ENCODE measurements around the gene MYH11. TPM values are rescaled to one million over a fixed set of nuclear protein-coding genes. Genes with fewer than 3 reads are reported as not detected.
"Not testable (repeated sequence)": the region's sequence is repeated elsewhere in the genome, so short reads cannot be mapped to it uniquely, and the experiment has no call there.

The MYH11 gene
- total and polyA plus RNA-seq, 8 donors, result 47.3 to 208 (median 124) TPM

DNA sequence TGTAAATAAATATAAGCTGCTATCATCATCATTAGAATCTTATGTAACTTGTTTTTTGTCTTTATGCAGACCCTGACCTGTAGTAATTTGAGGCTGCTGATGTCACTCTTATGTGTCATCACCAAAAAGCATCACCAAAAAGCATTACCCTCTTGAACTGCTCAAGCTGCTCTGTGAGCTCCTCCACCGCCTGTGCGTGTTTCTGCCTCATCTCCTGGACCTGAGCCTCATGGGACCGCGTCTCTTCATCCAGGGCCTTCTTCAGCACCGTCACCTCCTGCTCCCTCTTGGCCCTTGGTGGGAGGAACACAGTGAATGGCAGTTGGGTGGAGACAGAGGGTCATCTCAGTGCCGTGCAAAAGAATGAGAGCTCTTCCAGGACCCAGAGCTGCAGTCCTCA is 124.4 kb downstream of the MYH11 start:
- H3K36me3 ChIP-seq, result peaks cover 0 to 35% of the 10 kb centered on the region in 2 donors
- no peaks in the 10 kb centered on the region for H3K9me3 ChIP-seq
- H3K27ac ChIP-seq, result no peak overlapping the region
- ATAC-seq (no peak), DNase-seq (no peak)
- H3K4me3 ChIP-seq, result no peak overlapping the region
- H3K4me1 ChIP-seq, result no peaks in the 10 kb centered on the region
- intact Hi-C loops (cut with DNase I), result no loop called here
- TF ChIP-seq, protein P1, sequence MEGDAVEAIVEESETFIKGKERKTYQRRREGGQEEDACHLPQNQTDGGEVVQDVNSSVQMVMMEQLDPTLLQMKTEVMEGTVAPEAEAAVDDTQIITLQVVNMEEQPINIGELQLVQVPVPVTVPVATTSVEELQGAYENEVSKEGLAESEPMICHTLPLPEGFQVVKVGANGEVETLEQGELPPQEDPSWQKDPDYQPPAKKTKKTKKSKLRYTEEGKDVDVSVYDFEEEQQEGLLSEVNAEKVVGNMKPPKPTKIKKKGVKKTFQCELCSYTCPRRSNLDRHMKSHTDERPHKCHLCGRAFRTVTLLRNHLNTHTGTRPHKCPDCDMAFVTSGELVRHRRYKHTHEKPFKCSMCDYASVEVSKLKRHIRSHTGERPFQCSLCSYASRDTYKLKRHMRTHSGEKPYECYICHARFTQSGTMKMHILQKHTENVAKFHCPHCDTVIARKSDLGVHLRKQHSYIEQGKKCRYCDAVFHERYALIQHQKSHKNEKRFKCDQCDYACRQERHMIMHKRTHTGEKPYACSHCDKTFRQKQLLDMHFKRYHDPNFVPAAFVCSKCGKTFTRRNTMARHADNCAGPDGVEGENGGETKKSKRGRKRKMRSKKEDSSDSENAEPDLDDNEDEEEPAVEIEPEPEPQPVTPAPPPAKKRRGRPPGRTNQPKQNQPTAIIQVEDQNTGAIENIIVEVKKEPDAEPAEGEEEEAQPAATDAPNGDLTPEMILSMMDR (IDR thresholded peaks at IDR 0.05), result no peak
- H3K27me3 ChIP-seq, result no peaks in the 10 kb centered on the region

DNA sequence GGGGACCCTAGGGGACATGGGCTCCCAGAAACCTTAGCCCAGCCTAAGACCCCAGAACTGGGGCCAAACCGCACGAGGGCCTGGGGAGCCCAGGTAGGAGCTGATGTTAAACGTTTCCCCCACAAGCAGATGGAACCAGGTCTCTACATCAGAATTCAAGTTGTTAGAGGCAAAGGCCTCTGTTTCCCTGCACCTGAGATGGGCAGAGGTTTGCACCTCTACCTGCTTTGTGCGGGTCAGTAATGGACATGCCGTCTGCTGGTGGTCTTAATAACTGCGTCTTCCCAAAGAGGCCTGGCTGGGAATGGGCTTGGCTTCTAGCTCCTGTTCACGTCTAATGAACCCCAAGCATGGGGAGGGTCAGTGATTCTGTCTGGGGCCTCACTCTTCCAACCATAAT is 127.7 kb downstream of the MYH11 start:
- Histone ChIP-seq H3K4me1 (no peaks in the 10 kb centered on the region), H3K27me3 (no peaks in the 10 kb centered on the region), H3K4me3 (no peak overlapping the region), H3K27ac (no peak overlapping the region), H3K36me3 (peaks cover 0 to 47% of the 10 kb centered on the region in 2 donors), H3K9me3 (no peaks in the 10 kb centered on the region)
- TF ChIP-seq, protein P1 (IDR thresholded peaks at IDR 0.05), result no peak
- DNase-seq (no peak), ATAC-seq (no peak)
- intact Hi-C loops (cut with DNase I), result no loop called here

DNA sequence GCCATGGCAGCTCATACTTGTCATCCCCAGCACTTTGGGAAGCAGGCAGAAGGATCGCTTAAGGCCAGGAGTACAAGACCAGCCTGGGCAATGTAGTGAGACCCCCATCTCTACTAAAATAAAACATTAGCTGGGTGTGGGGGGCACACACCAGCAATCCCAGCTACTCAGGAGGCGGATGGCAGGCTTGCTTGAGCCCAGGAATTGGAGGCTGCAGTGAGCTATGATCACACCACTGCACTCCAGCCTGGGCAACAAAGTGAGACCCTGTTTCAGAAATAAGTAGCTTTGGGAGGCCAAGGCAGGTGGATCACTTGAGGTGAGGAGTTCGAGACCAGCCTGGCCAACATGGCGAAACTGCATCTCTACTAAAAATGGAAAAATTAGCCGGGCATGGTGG is 129.1 kb downstream of the MYH11 start:
- ATAC-seq; H3K27ac ChIP-seq; H3K9me3 ChIP-seq; intact Hi-C loops (cut with DNase I); H3K4me3 ChIP-seq; H3K27me3 ChIP-seq; DNase-seq; H3K4me1 ChIP-seq: not testable (repeated sequence)
- H3K36me3 ChIP-seq, result peaks cover 0 to 53% of the 10 kb centered on the region in 2 donors

DNA sequence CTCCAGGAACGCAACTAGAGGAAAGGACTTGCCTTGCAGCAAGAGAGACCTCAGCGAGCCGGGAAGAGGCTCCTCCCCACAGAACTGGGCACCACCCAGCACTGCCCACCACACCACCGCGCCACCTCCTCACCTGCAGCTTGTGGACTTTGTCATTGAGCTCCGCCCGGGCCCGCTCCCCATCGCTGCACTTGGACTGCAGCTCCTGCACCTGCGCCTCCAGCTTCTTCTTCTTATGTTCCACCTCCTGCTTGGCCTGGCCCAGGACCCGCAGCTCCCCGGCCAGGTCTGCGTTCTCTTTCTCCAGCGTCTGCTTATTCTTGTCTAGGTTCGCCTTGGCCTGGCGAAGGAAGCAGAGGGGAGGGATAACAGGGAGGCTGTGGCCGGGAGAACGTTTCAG is 130.1 kb downstream of the MYH11 start:
- intact Hi-C loops (cut with DNase I), result no loop called here
- no peaks in the 10 kb centered on the region for H3K9me3 ChIP-seq
- TF ChIP-seq, protein P1 (IDR thresholded peaks at IDR 0.05), result no peak
- H3K4me3 ChIP-seq, result no peak overlapping the region
- no peaks in the 10 kb centered on the region for H3K4me1 ChIP-seq
- H3K36me3 ChIP-seq, result peaks cover 0 to 61% of the 10 kb centered on the region in 2 donors
- H3K27ac ChIP-seq, result no peak overlapping the region
- H3K27me3 ChIP-seq, result no peaks in the 10 kb centered on the region
- ATAC-seq (no peak), DNase-seq (peak in 1 of 4 donors; percentile 74)

DNA sequence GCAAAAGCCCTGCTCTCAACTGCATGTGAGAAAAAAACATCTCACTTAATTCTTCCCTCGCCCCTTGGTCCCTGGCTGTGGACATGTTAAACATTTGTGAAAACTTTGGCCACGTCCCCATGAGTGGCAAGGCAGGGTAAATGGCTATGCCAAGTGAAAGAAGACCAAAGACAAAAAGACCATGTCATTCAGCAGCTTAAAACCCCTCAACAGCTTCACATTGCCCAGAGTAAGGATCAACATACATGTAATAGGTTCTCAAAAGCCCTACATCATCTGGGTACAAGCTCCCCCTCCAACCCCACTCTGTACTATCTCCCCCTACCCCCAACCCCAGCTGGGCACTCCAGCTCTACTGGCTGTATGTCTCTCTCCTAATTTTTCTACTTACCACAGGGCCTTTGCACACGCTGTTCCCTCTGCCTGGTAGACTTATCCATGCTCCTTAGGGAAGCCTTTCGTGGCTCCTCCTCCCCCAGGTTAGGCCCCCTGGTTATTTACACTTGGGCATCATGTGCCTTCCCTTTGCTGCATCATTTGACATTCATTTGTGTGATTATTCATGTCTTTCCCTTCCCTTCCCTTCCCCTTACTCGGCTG is 131.1 kb downstream of the MYH11 start:
- intact Hi-C loops (cut with DNase I), result no loop called here
- TF ChIP-seq, protein P1 (IDR thresholded peaks at IDR 0.05), result no peak

DNA sequence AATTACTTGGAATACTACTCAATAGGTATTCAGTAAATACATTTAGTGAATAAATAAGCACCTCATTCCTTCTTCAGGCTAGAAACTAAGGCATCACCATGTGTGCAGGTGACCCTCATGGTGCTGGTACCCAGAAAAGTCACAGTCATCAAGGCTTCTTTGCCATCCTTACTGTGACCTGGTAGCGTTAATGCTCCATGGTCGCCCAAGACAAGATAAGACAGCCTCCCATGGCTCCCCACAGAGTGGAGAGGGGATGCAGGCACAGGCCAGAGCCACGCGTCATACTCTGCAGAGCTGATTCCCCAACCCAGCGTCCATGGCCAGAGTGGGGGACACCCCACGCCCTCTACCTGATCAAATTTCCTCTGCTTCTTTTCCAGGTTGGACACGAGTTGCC is 133.0 kb downstream of the MYH11 start:
- no peak overlapping the region for H3K4me3 ChIP-seq
- H3K4me1 ChIP-seq, result no peaks in the 10 kb centered on the region
- no peaks in the 10 kb centered on the region for H3K27me3 ChIP-seq
- TF ChIP-seq, protein P1 (IDR thresholded peaks at IDR 0.05), result no peak
- peaks cover 0 to 88% of the 10 kb centered on the region in 2 donors for H3K36me3 ChIP-seq
- DNase-seq (peak in 1 of 4 donors; percentile 37), ATAC-seq (no peak)
- no peaks in the 10 kb centered on the region for H3K9me3 ChIP-seq
- intact Hi-C loops (cut with DNase I), result no loop called here
- H3K27ac ChIP-seq, result no peak overlapping the region

More for the DNA sequence above, 131.1 kb downstream of the MYH11 start:
- ATAC-seq (no peak), DNase-seq (peak in 1 of 4 donors; percentile 5)
- no peaks in the 10 kb centered on the region for H3K4me1 ChIP-seq
- no peaks in the 10 kb centered on the region for H3K9me3 ChIP-seq
- no peak overlapping the region for H3K27ac ChIP-seq
- no peaks in the 10 kb centered on the region for H3K27me3 ChIP-seq
- no peak overlapping the region for H3K4me3 ChIP-seq
- H3K36me3 ChIP-seq, result peaks cover 0 to 70% of the 10 kb centered on the region in 2 donors
